Thyroid gland (tissue), 4 donors: ENCODE results near the gene CARMIL1.

Experiments
- CTCF ChIP-seq, 6 experiments: fragments of 200-600 bp in 3 of 6; fragments of 450-650 bp in 3 of 6; sonication (generic) in 3 of 6; IDR thresholded peaks; one replicate each; pipeline ENCODE4 v1.5.1; 2016 to 2019; ENCODE audit warnings: antibody characterized with exemption in 6 of 6, mild to moderate bottlenecking in 2 of 6, inconsistent platforms in 1 of 6, moderate library complexity in 1 of 6
- POLR2A ChIP-seq, 2 donors: fragments of 450-650 bp; IDR thresholded peaks; one replicate each; pipeline ENCODE4 v1.6.1; 2017; ENCODE audit warnings: antibody characterized with exemption in 2 of 2, mild to moderate bottlenecking in 2 of 2, moderate library complexity in 1 of 2

DNA sequence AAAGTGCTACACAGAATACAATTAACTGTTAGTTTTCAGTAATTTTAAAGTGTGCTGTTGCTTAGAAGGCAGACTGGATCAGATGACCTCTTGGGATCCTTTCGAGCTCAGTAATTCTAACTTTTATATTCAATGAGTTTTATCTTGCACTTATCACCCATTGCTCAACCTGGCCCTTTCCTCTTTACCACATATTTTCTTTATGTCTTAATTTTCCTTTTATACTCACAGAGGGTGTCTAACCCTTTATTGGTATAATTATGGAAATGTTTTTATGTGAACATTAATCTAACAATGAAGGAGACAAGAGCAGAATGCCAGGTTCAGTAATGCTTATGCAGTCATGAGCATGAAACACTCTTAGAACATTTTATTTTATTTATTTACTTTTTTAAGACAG, 39.7 kb upstream of the CARMIL1 start:
- no peak for TF ChIP-seq CTCF (IDR thresholded peaks at IDR 0.05)
- no peak for TF ChIP-seq POLR2A (IDR thresholded peaks at IDR 0.05)
